ENCODE results near the gene TSSK1B.
"Not testable (repeated sequence)": the region's sequence is repeated elsewhere in the genome, so short reads cannot be mapped to it uniquely, and the experiment has no call there.

TSSK1B gene

DNA sequence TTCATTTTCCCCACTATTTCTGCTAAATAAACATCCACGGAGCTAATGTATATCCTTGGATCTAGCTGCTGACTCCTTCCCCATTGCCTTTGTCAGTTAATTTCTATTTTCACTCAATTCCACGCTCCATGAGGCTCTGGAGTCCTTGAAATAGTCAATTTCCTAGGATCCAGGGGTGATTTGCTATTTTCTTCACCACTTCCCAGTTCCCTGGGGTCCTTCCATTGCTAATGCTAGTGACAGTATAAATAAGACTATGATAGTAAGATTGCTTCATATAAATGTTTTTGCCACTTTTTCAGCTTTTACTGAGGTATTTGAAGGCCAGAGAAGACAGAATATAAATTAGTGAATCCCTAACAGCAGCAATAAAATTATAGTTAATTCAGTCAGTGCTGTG lies 13.1 kb downstream of the TSSK1B start:
- Histone ChIP-seq H4K20me1 (ENCODE audit: insufficient read depth, low read length) (no peaks in the 10 kb centered on the region), H3K4me2 (ENCODE audit: low read length) (no peak overlapping the region), H2AFZ (ENCODE audit: low read length) (no peak overlapping the region), H3K9ac (ENCODE audit: low read length) (no peak overlapping the region), H3K79me2 (ENCODE audit: insufficient read depth, low read length) (no peaks in the 10 kb centered on the region), H3K9me2 (ENCODE audit: low read depth, low read length) (no peaks in the 10 kb centered on the region), H3K4me1 (ENCODE audit: insufficient read depth, low read length, severe bottlenecking) (no peaks in the 10 kb centered on the region), H3K4me3 (ENCODE audit: low read depth, low read length, poor library complexity, severe bottlenecking) (no peak overlapping the region), H3F3A (ENCODE audit: insufficient read depth, low read length) (no peaks in the 10 kb centered on the region), H3K27ac (ENCODE audit: low read depth, low read length, poor library complexity, severe bottlenecking) (no peak overlapping the region), H3K36me3 (ENCODE audit: insufficient read depth, low read length) (no peaks in the 10 kb centered on the region), H3K9me3 (ENCODE audit: low read length) (no peaks in the 10 kb centered on the region), H3K27me3 (ENCODE audit: insufficient read depth, low read length) (no peaks in the 10 kb centered on the region)
- TF ChIP-seq CTCF (IDR thresholded peaks at IDR 0.05; ENCODE audit: low read length) = no peak
- TF ChIP-seq EZH2 (IDR thresholded peaks at IDR 0.05; ENCODE audit: borderline replicate concordance, low read length) = no peak

DNA sequence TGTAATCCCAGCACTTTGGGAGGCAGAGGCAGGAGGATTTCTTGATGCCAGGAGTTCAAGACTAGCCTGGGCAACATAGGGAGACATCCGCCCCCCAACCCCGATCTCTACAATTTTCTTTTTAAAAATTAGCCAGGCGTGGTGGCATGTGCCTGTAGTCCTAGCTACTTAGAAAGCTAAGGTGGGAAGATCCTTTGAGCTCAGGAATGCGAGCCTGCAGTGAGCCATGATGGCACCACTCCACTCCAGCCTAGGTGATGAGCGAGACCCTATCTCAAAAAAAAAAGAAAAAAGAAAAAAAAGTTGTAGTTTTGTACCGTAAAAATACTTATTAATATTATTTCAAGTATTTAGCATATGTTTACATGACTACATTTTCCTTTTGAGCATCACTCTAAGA lies 29.3 kb downstream of the TSSK1B start:
- H2AFZ ChIP-seq (ENCODE audit: low read length) = no peak overlapping the region
- no peak for TF ChIP-seq CTCF (IDR thresholded peaks at IDR 0.05; ENCODE audit: low read length)
- TF ChIP-seq EZH2 (IDR thresholded peaks at IDR 0.05; ENCODE audit: borderline replicate concordance, low read length) = no peak
- no peak overlapping the region for H3K4me3 ChIP-seq (ENCODE audit: low read depth, low read length, poor library complexity, severe bottlenecking)
- no peak overlapping the region for H3K9ac ChIP-seq (ENCODE audit: low read length)
- no peaks in the 10 kb centered on the region for H3K4me1 ChIP-seq (ENCODE audit: insufficient read depth, low read length, severe bottlenecking)
- H3K4me2 ChIP-seq (ENCODE audit: low read length) = no peak overlapping the region
- H3K79me2 ChIP-seq (ENCODE audit: insufficient read depth, low read length) = no peaks in the 10 kb centered on the region
- H3K27ac ChIP-seq (ENCODE audit: low read depth, low read length, poor library complexity, severe bottlenecking) = no peak overlapping the region
- no peaks in the 10 kb centered on the region for H3K36me3 ChIP-seq (ENCODE audit: insufficient read depth, low read length)
- no peaks in the 10 kb centered on the region for H3F3A ChIP-seq (ENCODE audit: insufficient read depth, low read length)
- H3K9me3 ChIP-seq (ENCODE audit: low read length) = no peaks in the 10 kb centered on the region
- no peaks in the 10 kb centered on the region for H4K20me1 ChIP-seq (ENCODE audit: insufficient read depth, low read length)
- no peaks in the 10 kb centered on the region for H3K27me3 ChIP-seq (ENCODE audit: insufficient read depth, low read length)
- no peaks in the 10 kb centered on the region for H3K9me2 ChIP-seq (ENCODE audit: low read depth, low read length)

DNA sequence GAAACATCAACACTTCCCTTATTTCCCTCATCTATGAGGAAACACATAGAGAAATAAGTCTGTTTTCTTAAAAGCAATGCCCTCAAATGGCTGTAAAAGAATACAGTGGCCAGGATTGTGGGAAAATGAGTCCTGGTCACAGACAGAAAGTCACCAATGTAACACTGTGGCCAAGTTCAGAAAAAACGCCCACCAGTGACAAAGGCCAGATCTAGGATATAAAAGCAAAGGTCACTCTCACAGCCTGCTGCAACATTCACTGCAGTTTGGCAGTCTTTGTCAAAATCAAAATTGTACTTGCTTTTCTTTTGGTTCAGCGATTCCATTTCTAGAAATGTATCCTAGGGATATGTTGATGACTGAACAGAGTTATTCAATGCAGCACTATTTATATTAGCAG lies 30.5 kb downstream of the TSSK1B start:
- no peaks in the 10 kb centered on the region for H3K27me3 ChIP-seq (ENCODE audit: insufficient read depth, low read length)
- H3K36me3 ChIP-seq (ENCODE audit: insufficient read depth, low read length) = no peaks in the 10 kb centered on the region
- no peak overlapping the region for H3K9ac ChIP-seq (ENCODE audit: low read length)
- no peaks in the 10 kb centered on the region for H4K20me1 ChIP-seq (ENCODE audit: insufficient read depth, low read length)
- H3K4me1 ChIP-seq (ENCODE audit: insufficient read depth, low read length, severe bottlenecking) = no peaks in the 10 kb centered on the region
- H2AFZ ChIP-seq (ENCODE audit: low read length) = no peak overlapping the region
- H3K9me2 ChIP-seq (ENCODE audit: low read depth, low read length) = no peaks in the 10 kb centered on the region
- no peaks in the 10 kb centered on the region for H3K9me3 ChIP-seq (ENCODE audit: low read length)
- no peaks in the 10 kb centered on the region for H3F3A ChIP-seq (ENCODE audit: insufficient read depth, low read length)
- no peak overlapping the region for H3K4me2 ChIP-seq (ENCODE audit: low read length)
- TF ChIP-seq EZH2 (IDR thresholded peaks at IDR 0.05; ENCODE audit: borderline replicate concordance, low read length) (no peak), CTCF (IDR thresholded peaks at IDR 0.05; ENCODE audit: low read length) (no peak)
- H3K4me3 ChIP-seq (ENCODE audit: low read depth, low read length, poor library complexity, severe bottlenecking) = no peak overlapping the region
- H3K27ac ChIP-seq (ENCODE audit: low read depth, low read length, poor library complexity, severe bottlenecking) = no peak overlapping the region
- no peaks in the 10 kb centered on the region for H3K79me2 ChIP-seq (ENCODE audit: insufficient read depth, low read length)

DNA sequence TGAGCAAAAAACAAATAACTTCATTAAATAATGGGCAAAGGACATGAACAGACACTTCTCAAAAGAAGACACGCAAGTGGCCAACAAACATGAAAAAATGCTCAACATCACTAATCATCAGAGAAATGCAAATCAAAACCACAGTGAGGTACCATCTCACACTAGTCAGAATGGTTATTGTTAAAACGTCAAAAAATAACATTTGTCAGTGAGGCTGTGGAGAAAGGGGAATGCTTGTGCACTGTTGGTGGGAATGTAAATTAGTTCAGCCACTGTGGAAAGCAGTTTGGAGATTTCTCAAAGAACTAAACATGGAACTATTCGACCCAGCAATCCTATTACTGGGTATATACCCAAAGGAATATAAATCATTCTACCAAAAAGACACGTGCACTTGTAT lies 36.8 kb downstream of the TSSK1B start:
- H3K79me2 ChIP-seq (ENCODE audit: insufficient read depth, low read length); H4K20me1 ChIP-seq (ENCODE audit: insufficient read depth, low read length); H3K9ac ChIP-seq (ENCODE audit: low read length); H3K27me3 ChIP-seq (ENCODE audit: insufficient read depth, low read length); H3K27ac ChIP-seq (ENCODE audit: low read depth, low read length, poor library complexity, severe bottlenecking); H3K36me3 ChIP-seq (ENCODE audit: insufficient read depth, low read length); H3F3A ChIP-seq (ENCODE audit: insufficient read depth, low read length); H2AFZ ChIP-seq (ENCODE audit: low read length); H3K9me2 ChIP-seq (ENCODE audit: low read depth, low read length); H3K9me3 ChIP-seq (ENCODE audit: low read length); H3K4me1 ChIP-seq (ENCODE audit: insufficient read depth, low read length, severe bottlenecking); H3K4me3 ChIP-seq (ENCODE audit: low read depth, low read length, poor library complexity, severe bottlenecking); H3K4me2 ChIP-seq (ENCODE audit: low read length): not testable (repeated sequence)

Data from OCI-LY1 (cell line).